Measurements from ENCODE around the gene AXDND1.

GRCh38 chr1:179550746-179551682, 185.2 kb downstream of the AXDND1 start:
- TF ChIP-seq CREB1 (IDR thresholded peaks at IDR 0.05; ENCODE audit: low read depth): no peak
- no peak for TF ChIP-seq YY1 (IDR thresholded peaks at IDR 0.05; ENCODE audit: low read depth)
- no peak for TF ChIP-seq REST (IDR thresholded peaks at IDR 0.05; ENCODE audit: low read depth)
- TF ChIP-seq FOXM1 (IDR thresholded peaks at IDR 0.05; ENCODE audit: borderline replicate concordance, low read depth): no peak
- no peak for TF ChIP-seq CEBPB (IDR thresholded peaks at IDR 0.05)

Data from Ishikawa (cell line).